Stimulated activated CD4-positive, alpha-beta T cell treated with anti-CD3 and anti-CD28 coated beads, TNF-alpha, amount 100 ng/mL, for 4 hours (primary cell): ENCODE data around the gene XRCC2.

Experiments used
- DNase-seq, 3 experiments: peaks; one replicate each; pipeline ENCODE4 v3.0.0-alpha.2; 2020; ENCODE audit warnings: low read depth in 3 of 3

Gene XRCC2

DNA sequence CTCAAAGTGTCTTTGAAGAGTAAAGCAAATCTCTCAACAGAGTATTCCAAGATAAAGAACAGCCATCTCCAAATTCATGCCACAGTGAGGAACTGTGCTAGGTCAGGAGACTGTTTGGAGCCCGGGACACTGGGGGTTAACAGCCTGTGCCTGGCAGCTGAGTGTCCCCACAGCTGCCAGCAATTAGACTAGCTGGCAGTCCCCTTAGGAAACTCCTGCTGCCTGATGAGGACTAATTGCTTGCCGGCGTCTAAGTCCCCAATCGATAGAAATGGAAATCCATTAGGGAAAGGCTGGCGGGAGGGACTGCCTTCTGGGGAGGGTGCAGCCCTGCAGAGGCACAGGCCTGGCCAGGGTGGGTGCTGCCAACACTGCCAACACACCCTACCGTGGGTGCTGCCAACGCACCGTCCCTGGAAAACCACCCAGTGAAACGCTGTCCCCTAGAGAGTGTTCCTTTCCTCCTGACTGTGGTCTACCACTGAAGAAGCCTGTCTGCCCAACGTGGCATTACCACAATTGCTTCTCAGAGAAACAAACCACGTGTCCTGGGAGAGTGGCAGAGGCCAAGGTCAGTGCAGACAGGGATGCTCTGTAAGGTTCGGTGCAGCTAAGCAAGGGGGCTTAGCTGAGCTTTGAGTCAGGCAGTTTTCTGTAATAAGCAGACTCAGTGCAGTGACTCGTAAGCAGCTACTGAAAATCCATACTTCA is 60.8 kb downstream of the XRCC2 start:
- DNase-seq: no peak

DNA sequence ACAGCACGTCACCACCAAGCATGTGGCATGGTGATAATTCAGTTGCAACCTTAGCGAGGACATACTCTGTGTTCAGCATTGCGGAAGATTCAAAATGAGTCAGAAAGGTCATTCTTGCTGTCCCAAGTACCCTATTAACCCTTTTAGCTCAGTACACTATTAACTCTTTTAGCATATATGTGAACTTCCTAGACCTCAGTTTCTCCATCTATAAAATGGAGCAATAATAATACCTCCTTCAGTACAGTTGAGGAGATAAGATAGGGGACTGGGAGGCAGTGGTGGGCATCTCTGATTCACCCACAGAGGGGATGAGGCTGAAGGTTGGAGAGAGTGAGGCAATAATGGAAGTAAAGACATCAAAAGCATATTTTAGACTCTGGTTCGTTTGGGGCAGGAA is 67.3 kb downstream of the XRCC2 start:
- no peak for DNase-seq

DNA sequence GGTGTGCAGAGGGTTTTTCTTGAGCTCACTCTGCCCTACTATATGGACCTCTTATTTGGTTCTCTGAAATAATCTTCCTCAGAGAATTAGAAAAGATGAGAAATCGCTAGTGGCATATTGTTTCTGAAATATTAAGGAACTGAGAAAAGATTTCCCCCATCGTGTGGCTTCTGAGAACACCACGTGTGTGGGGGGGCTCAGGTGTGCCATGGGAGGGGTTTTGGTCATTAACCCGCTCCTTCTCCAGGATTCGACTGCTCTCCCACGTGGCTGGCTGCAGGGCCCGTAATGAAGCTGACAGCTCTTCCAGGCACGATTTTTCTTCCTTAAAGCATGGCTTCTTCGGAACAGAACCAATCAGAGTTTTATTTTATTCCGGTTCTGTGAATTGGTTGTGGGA is 67.7 kb downstream of the XRCC2 start:
- no peak for DNase-seq

DNA sequence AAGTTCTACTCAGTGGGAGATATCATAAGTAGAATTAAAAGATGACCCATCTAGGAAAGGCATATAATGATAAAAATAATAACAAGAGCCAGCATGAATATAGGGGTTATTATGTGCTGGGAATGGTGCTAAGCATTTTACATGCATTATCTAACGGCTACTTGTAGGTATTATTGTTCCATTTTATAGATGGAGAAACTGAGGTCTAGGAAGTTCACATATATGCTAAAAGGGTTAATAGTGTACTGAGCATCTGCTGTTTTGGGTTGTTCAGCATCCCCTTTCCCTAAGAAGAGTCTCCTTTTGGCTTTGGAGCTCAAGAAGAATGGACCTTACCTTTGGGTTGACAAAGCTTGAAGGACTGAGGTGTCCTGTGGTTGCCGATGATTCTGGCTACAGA is 68.9 kb downstream of the XRCC2 start:
- DNase-seq: no peak

DNA sequence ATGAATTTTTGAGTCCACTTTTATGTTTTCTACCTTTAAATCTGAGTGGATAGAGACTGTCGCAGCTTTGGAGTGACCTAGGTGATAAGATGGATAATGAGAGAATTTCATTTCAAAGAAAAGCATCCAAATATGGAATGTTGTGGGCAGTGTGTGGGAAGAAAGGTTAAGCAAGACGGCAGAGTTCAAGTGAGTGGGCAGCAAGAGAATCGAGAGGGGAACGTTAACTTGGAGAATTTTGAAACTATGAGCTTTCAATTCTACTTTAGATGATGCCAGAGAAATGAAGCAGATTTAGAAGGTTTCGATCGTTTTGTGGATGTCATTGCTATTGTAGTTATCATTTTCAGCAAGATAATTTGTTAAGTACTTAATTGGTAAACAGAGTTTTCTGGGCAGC is 73.0 kb downstream of the XRCC2 start:
- DNase-seq: no peak

DNA sequence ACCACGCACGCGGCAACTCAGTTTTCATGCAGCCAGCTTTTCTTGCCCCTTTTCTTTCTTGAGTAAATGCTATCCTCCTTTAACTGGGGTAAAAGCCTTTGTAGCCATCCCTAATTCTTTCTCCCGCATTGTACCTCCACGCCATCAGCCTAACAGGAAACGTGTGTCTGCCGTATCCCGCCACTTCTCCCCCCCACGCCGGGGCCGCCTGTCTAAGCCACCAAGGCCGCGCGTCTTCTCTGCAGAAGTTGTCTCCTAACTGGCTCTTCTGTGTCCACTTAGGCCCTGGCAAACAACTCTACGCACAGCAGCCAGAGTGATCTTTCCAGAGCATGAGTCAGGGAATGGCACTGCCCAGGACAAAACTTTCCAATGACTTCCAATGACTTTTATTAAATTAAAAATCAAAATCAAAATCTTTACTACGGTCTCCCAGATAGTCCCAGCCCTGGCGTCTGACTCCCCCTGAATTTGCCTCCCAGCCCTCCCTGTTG is 74.6 kb downstream of the XRCC2 start:
- DNase-seq: no peak

DNA sequence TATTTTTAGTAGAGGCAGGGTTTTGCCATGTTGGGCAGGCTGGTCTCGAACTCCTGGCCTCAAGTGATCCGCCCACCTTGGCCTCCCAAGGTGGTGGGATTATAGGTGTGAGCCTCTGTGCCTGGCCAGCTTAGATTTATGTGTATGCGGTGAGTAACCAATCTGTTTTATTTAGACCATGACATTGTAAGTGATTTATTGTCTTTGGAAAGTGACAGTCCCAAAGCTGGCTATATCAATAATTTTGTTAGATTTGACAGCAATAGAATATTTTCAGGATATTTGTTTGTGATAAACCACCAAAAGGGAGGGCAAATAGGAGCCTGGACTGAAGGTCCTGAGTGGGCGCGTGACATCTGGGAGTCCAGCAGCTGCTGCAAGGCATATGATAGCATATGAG is 75.7 kb downstream of the XRCC2 start:
- no peak for DNase-seq

DNA sequence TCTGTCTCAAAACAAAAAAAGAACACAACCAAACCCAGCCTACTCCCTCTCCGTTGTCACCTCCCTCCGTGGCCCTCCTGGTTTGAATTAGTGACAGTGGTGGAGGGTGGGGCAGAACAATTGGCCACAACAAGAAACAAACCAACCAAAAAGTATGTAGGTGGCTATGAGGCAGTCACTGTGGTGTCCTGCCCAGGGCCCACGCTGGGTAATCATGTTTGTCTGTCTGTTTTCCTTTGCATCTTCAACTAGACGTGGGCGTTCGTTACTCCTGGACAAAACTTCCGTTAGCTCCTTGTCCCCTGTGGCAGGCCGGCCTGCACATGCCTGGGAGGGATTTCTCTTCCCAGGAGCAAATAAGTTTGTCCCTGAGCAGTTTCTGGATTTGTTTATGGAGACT is 78.4 kb downstream of the XRCC2 start:
- DNase-seq: no peak

DNA sequence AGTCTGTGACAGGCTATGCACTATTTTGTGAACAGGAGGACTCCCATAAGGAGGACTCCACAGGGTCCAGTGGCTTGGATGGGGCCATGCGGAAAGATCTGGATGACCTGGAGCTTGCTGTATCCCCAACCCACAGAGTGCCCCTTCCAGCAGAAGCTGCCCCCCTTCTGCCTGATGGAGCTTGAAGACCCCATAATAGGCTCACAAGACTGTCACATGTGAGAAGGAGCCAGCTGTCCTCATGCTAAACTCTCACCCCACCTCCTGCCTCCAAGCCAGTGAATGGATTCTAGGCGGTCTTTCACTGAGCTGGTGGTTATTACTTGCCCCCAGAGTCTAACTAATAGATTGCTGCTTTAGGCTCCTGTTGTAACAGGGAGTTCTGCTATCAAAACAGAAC is 79.1 kb downstream of the XRCC2 start:
- DNase-seq: no peak
